Measurements from ENCODE around the gene TUBGCP3.

The TUBGCP3 gene

GRCh38 chr13:112616586-112617362 is 28.8 kb upstream of the TUBGCP3 start:
- DNase-seq: no peak

GRCh38 chr13:112615391-112615790 is 27.4 kb upstream of the TUBGCP3 start:
- no peak for DNase-seq

- no peak for DNase-seq
Measured at GRCh38 chr13:112614835-112615234, 26.9 kb upstream of the TUBGCP3 start.

GRCh38 chr13:112608212-112608611 is 20.3 kb upstream of the TUBGCP3 start:
- DNase-seq: no peak

- peak; percentile 92 for DNase-seq
Measured at GRCh38 chr13:112606109-112607001, 18.4 kb upstream of the TUBGCP3 start.

- DNase-seq: no peak
Measured at GRCh38 chr13:112605531-112605990, 17.6 kb upstream of the TUBGCP3 start.

- no peak for DNase-seq
Measured at GRCh38 chr13:112603641-112604225, 15.8 kb upstream of the TUBGCP3 start.

- no peak for DNase-seq
Measured at GRCh38 chr13:112602189-112602588, 14.2 kb upstream of the TUBGCP3 start.

- DNase-seq: no peak
Measured at GRCh38 chr13:112601371-112601770, 13.4 kb upstream of the TUBGCP3 start.

GRCh38 chr13:112596235-112596634 is 8.3 kb upstream of the TUBGCP3 start:
- DNase-seq: no peak

- DNase-seq: no peak
Measured at GRCh38 chr13:112592647-112593046, 4.7 kb upstream of the TUBGCP3 start.

- no peak for DNase-seq
Measured at GRCh38 chr13:112592181-112592580, 4.2 kb upstream of the TUBGCP3 start.

GRCh38 chr13:112588490-112589297 is 741 bp upstream of the TUBGCP3 start:
- DNase-seq: peak; percentile 20

- peak; percentile 72 for DNase-seq
Measured at GRCh38 chr13:112587212-112587763, 665 bp downstream of the TUBGCP3 start.

- DNase-seq: no peak
Measured at GRCh38 chr13:112586334-112586960, 1.5 kb downstream of the TUBGCP3 start.

GRCh38 chr13:112583592-112584277 is 4.2 kb downstream of the TUBGCP3 start:
- no peak for DNase-seq

GRCh38 chr13:112582263-112582662 is 5.7 kb downstream of the TUBGCP3 start:
- no peak for DNase-seq

- no peak for DNase-seq
Measured at GRCh38 chr13:112580912-112581311, 7.0 kb downstream of the TUBGCP3 start.

- no peak for DNase-seq
Measured at GRCh38 chr13:112580211-112580610, 7.7 kb downstream of the TUBGCP3 start.

GRCh38 chr13:112579310-112579843 is 8.6 kb downstream of the TUBGCP3 start:
- no peak for DNase-seq

- no peak for DNase-seq
Measured at GRCh38 chr13:112576768-112577167, 11.2 kb downstream of the TUBGCP3 start.
